ENCODE measurements around the gene TAF1C. TPM values are rescaled to one million over a fixed set of nuclear protein-coding genes. Genes with fewer than 3 reads are reported as not detected.

TAF1C gene
- total RNA-seq, 1 experiment from 2014 or later = 89.7 TPM

DNA sequence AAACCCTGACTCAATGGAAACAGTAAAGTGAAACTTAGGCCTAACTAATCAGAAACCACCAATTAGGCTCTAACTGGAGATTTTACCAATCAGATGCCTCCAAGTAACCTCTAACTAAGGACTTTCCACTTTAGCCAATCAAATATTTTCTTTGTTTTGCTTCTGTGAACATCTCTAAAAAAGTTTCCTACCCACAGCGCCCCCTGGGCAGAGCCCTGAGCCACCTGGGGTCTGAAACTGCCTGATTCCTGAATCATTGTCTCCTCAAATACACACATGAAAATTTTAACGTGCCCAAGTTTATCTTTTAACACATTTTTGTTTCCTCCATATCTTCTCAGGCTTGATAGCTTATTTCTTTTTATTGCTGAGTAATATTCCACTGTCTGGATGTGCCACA lies 23.1 kb upstream of the TAF1C start (continued):
- TF ChIP-seq, protein P1, sequence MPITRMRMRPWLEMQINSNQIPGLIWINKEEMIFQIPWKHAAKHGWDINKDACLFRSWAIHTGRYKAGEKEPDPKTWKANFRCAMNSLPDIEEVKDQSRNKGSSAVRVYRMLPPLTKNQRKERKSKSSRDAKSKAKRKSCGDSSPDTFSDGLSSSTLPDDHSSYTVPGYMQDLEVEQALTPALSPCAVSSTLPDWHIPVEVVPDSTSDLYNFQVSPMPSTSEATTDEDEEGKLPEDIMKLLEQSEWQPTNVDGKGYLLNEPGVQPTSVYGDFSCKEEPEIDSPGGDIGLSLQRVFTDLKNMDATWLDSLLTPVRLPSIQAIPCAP (CRISPR knock-in tag; IDR thresholded peaks at IDR 0.05) = no peak
- TF ChIP-seq JAZF1 (CRISPR knock-in tag; IDR thresholded peaks at IDR 0.05) = no peak
- TF ChIP-seq, protein P2, sequence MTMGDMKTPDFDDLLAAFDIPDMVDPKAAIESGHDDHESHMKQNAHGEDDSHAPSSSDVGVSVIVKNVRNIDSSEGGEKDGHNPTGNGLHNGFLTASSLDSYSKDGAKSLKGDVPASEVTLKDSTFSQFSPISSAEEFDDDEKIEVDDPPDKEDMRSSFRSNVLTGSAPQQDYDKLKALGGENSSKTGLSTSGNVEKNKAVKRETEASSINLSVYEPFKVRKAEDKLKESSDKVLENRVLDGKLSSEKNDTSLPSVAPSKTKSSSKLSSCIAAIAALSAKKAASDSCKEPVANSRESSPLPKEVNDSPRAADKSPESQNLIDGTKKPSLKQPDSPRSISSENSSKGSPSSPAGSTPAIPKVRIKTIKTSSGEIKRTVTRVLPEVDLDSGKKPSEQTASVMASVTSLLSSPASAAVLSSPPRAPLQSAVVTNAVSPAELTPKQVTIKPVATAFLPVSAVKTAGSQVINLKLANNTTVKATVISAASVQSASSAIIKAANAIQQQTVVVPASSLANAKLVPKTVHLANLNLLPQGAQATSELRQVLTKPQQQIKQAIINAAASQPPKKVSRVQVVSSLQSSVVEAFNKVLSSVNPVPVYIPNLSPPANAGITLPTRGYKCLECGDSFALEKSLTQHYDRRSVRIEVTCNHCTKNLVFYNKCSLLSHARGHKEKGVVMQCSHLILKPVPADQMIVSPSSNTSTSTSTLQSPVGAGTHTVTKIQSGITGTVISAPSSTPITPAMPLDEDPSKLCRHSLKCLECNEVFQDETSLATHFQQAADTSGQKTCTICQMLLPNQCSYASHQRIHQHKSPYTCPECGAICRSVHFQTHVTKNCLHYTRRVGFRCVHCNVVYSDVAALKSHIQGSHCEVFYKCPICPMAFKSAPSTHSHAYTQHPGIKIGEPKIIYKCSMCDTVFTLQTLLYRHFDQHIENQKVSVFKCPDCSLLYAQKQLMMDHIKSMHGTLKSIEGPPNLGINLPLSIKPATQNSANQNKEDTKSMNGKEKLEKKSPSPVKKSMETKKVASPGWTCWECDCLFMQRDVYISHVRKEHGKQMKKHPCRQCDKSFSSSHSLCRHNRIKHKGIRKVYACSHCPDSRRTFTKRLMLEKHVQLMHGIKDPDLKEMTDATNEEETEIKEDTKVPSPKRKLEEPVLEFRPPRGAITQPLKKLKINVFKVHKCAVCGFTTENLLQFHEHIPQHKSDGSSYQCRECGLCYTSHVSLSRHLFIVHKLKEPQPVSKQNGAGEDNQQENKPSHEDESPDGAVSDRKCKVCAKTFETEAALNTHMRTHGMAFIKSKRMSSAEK (CRISPR knock-in tag; IDR thresholded peaks at IDR 0.05; ENCODE audit: borderline replicate concordance) = no peak
- TF ChIP-seq, protein P3, sequence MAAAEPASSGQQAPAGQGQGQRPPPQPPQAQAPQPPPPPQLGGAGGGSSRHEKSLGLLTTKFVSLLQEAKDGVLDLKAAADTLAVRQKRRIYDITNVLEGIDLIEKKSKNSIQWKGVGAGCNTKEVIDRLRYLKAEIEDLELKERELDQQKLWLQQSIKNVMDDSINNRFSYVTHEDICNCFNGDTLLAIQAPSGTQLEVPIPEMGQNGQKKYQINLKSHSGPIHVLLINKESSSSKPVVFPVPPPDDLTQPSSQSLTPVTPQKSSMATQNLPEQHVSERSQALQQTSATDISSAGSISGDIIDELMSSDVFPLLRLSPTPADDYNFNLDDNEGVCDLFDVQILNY (CRISPR knock-in tag; IDR thresholded peaks at IDR 0.05) = no peak
- TF ChIP-seq ELF4 (CRISPR knock-in tag; IDR thresholded peaks at IDR 0.05; ENCODE audit: low read depth) = no peak
- no peak for TF ChIP-seq CBFB (CRISPR knock-in tag; IDR thresholded peaks at IDR 0.05; ENCODE audit: low read depth)

DNA sequence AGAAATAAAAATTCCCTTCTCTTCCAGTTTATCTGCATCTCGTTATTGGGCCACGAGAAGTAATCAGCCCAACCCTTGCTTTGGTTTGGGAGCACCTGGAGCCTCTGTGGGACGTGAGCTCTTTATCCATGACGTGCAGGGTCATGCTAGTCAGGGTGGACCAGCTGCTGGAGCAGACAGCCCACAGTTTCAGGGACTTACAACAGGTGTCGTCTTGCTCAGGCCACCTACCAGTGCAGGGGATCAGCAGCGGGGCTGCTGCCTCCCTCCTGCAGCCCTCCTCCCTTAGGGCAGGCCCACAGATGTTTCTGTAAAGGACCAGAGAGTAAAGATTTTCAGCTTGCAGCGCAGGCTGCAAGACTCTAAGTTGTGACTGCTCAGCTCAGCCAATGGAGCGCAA lies 21.0 kb upstream of the TAF1C start:
- Mint-ChIP-seq H3K36me3 (no peaks in the 10 kb centered on the region), H3K4me1 (peaks cover 4% of the 10 kb centered on the region), H3K27ac (no peak overlapping the region), H3K4me3 (no peak overlapping the region), H3K27me3 (ENCODE audit: low read depth) (no peaks in the 10 kb centered on the region), H3K9me3 (peaks cover 3% of the 10 kb centered on the region; the same call in 1 of the 2 replicates)
- ChIA-PET CTCF (interaction anchor here (0.7 to 1.4 kb wide), 7 partner anchors 11 to 354 kb away, joined by 3 to 14 read pairs (median 4); partner anchors contain the start of gene TAF1C), POLR2A (no interaction called here)
- ATAC-seq (peak; percentile 41; the same call in 1 of the 2 replicates), DNase-seq (ENCODE audit: low spot score) (no peak)
- TF ChIP-seq, protein P4, sequence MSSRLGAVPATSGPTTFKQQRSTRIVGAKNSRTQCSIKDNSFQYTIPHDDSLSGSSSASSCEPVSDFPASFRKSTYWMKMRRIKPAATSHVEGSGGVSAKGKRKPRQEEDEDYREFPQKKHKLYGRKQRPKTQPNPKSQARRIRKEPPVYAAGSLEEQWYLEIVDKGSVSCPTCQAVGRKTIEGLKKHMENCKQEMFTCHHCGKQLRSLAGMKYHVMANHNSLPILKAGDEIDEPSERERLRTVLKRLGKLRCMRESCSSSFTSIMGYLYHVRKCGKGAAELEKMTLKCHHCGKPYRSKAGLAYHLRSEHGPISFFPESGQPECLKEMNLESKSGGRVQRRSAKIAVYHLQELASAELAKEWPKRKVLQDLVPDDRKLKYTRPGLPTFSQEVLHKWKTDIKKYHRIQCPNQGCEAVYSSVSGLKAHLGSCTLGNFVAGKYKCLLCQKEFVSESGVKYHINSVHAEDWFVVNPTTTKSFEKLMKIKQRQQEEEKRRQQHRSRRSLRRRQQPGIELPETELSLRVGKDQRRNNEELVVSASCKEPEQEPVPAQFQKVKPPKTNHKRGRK (CRISPR knock-in tag; IDR thresholded peaks at IDR 0.05; ENCODE audit: borderline replicate concordance) = no peak
- TF ChIP-seq RELA (CRISPR knock-in tag; IDR thresholded peaks at IDR 0.05; ENCODE audit: borderline replicate concordance) (no peak), ZNF219 (CRISPR knock-in tag; IDR thresholded peaks at IDR 0.05; ENCODE audit: borderline replicate concordance) (no peak), ESRRA (CRISPR knock-in tag; IDR thresholded peaks at IDR 0.05; ENCODE audit: borderline replicate concordance) (no peak), ZBTB21 (CRISPR knock-in tag; IDR thresholded peaks at IDR 0.05; ENCODE audit: borderline replicate concordance) (no peak), SP1 (CRISPR knock-in tag; conservative IDR thresholded peaks at IDR 0.05) (no peak), PRRX2 (CRISPR knock-in tag; IDR thresholded peaks at IDR 0.05) (no peak), SMAD4 (CRISPR knock-in tag; IDR thresholded peaks at IDR 0.05) (no peak), SMAD3 (CRISPR knock-in tag; IDR thresholded peaks at IDR 0.05; ENCODE audit: borderline replicate concordance) (no peak), ETV6 (CRISPR knock-in tag; IDR thresholded peaks at IDR 0.05) (no peak), CREM (CRISPR knock-in tag; IDR thresholded peaks at IDR 0.05) (no peak), JAZF1 (CRISPR knock-in tag; IDR thresholded peaks at IDR 0.05) (no peak)
- TF ChIP-seq, protein P5, sequence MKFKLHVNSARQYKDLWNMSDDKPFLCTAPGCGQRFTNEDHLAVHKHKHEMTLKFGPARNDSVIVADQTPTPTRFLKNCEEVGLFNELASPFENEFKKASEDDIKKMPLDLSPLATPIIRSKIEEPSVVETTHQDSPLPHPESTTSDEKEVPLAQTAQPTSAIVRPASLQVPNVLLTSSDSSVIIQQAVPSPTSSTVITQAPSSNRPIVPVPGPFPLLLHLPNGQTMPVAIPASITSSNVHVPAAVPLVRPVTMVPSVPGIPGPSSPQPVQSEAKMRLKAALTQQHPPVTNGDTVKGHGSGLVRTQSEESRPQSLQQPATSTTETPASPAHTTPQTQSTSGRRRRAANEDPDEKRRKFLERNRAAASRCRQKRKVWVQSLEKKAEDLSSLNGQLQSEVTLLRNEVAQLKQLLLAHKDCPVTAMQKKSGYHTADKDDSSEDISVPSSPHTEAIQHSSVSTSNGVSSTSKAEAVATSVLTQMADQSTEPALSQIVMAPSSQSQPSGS (CRISPR knock-in tag; IDR thresholded peaks at IDR 0.05; ENCODE audit: borderline replicate concordance, low read depth) = no peak
- TF ChIP-seq, protein P6, sequence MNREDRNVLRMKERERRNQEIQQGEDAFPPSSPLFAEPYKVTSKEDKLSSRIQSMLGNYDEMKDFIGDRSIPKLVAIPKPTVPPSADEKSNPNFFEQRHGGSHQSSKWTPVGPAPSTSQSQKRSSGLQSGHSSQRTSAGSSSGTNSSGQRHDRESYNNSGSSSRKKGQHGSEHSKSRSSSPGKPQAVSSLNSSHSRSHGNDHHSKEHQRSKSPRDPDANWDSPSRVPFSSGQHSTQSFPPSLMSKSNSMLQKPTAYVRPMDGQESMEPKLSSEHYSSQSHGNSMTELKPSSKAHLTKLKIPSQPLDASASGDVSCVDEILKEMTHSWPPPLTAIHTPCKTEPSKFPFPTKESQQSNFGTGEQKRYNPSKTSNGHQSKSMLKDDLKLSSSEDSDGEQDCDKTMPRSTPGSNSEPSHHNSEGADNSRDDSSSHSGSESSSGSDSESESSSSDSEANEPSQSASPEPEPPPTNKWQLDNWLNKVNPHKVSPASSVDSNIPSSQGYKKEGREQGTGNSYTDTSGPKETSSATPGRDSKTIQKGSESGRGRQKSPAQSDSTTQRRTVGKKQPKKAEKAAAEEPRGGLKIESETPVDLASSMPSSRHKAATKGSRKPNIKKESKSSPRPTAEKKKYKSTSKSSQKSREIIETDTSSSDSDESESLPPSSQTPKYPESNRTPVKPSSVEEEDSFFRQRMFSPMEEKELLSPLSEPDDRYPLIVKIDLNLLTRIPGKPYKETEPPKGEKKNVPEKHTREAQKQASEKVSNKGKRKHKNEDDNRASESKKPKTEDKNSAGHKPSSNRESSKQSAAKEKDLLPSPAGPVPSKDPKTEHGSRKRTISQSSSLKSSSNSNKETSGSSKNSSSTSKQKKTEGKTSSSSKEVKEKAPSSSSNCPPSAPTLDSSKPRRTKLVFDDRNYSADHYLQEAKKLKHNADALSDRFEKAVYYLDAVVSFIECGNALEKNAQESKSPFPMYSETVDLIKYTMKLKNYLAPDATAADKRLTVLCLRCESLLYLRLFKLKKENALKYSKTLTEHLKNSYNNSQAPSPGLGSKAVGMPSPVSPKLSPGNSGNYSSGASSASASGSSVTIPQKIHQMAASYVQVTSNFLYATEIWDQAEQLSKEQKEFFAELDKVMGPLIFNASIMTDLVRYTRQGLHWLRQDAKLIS (CRISPR knock-in tag; IDR thresholded peaks at IDR 0.05; ENCODE audit: borderline replicate concordance) = no peak
- TF ChIP-seq, protein P7, sequence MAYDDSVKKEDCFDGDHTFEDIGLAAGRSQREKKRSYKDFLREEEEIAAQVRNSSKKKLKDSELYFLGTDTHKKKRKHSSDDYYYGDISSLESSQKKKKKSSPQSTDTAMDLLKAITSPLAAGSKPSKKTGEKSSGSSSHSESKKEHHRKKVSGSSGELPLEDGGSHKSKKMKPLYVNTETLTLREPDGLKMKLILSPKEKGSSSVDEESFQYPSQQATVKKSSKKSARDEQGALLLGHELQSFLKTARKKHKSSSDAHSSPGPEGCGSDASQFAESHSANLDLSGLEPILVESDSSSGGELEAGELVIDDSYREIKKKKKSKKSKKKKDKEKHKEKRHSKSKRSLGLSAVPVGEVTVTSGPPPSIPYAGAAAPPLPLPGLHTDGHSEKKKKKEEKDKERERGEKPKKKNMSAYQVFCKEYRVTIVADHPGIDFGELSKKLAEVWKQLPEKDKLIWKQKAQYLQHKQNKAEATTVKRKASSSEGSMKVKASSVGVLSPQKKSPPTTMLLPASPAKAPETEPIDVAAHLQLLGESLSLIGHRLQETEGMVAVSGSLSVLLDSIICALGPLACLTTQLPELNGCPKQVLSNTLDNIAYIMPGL (CRISPR knock-in tag; IDR thresholded peaks at IDR 0.05) = no peak
- TF ChIP-seq, protein P8, sequence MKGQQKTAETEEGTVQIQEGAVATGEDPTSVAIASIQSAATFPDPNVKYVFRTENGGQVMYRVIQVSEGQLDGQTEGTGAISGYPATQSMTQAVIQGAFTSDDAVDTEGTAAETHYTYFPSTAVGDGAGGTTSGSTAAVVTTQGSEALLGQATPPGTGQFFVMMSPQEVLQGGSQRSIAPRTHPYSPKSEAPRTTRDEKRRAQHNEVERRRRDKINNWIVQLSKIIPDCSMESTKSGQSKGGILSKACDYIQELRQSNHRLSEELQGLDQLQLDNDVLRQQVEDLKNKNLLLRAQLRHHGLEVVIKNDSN (CRISPR knock-in tag; IDR thresholded peaks at IDR 0.05) = no peak
